HL-60 (cell line): ENCODE data around the gene ARPC1B.
"Not testable (repeated sequence)": the region's sequence is repeated elsewhere in the genome, so short reads cannot be mapped to it uniquely, and the experiment has no call there.

Experiments
- DNase-seq, 2 experiments: peaks; one replicate each; pipeline ENCODE4 v3.0.0-alpha.2; 2010 to 2020; ENCODE audit warnings: low read depth in 1 of 2, low spot score in 1 of 2
- H3K27ac ChIP-seq: fragments of 250-450 bp; sonication (Bioruptor Pico); replicated peaks from 2 replicates; pipeline ENCODE4 v1.5.1; 2020; ENCODE audit warnings: mild to moderate bottlenecking, moderate library complexity
- H3K27me3 ChIP-seq: fragments of 250-450 bp; sonication (Bioruptor Pico); 2 replicates; pipeline ENCODE4 v1.5.1; 2021; ENCODE audit warnings: mild to moderate bottlenecking, moderate library complexity; ENCODE audit not compliant: insufficient read depth, poor library complexity, severe bottlenecking
- H3K4me3 ChIP-seq: replicated peaks from 2 replicates; pipeline ENCODE4 v1.5.1; 2011; ENCODE audit warnings: mild to moderate bottlenecking, control low read depth, low read length; ENCODE audit not compliant: insufficient read depth
- CTCF ChIP-seq: IDR thresholded peaks from one replicate; pipeline ENCODE4 v1.5.1; 2011; ENCODE audit warnings: low read length, control low read depth, inconsistent platforms; ENCODE audit not compliant: insufficient read depth
- GABPA ChIP-seq: IDR thresholded peaks from 2 replicates; pipeline ENCODE4 v1.6.1; 2012; ENCODE audit warnings: low read depth
- POLR2AphosphoS5 ChIP-seq: IDR thresholded peaks from 2 replicates; pipeline ENCODE4 v1.6.1; 2012; ENCODE audit warnings: low read depth
- REST ChIP-seq: IDR thresholded peaks from 2 replicates; pipeline ENCODE4 v1.6.1; 2012; ENCODE audit warnings: low read depth; ENCODE audit not compliant: insufficient replicate concordance
- SPI1 ChIP-seq: IDR thresholded peaks from 2 replicates; pipeline ENCODE4 v1.6.1; 2012; ENCODE audit warnings: low read depth, mild to moderate bottlenecking, borderline replicate concordance

ARPC1B gene

GRCh38 chr7:99326408-99326782 lies 48.1 kb upstream of the ARPC1B start:
- Histone ChIP-seq H3K4me3 (peak overlapping the region; percentile 86), H3K27ac (peak overlapping the region; percentile 80), H3K27me3 (no peaks in the 10 kb centered on the region)
- TF ChIP-seq SPI1 (no peak), CTCF (no peak), GABPA (no peak), POLR2AphosphoS5 (no peak), REST (no peak)
- DNase-seq, result no peak

GRCh38 chr7:99330314-99330961 lies 44.1 kb upstream of the ARPC1B start:
- DNase-seq, result peak; percentile 59 to 81
- H3K27ac ChIP-seq, result peak overlapping the region; percentile 9
- H3K4me3 ChIP-seq, H3K27me3 ChIP-seq: not testable (repeated sequence)

GRCh38 chr7:99331002-99331401 lies 43.5 kb upstream of the ARPC1B start:
- H3K27ac ChIP-seq, result peak overlapping the region; percentile 6; the same call in 1 of the 2 replicates
- no peak for DNase-seq
- H3K4me3 ChIP-seq, result no peak overlapping the region

More at GRCh38 chr7:99331002-99331401, 43.5 kb upstream of the ARPC1B start:
- no peaks in the 10 kb centered on the region for H3K27me3 ChIP-seq
- TF ChIP-seq GABPA, result no peak
- no peak for TF ChIP-seq CTCF
- no peak for TF ChIP-seq REST
- TF ChIP-seq SPI1, result no peak
- TF ChIP-seq POLR2AphosphoS5, result no peak
